HG03039 (cell line): ENCODE results near the gene GSTCD.

Experiments
- ATAC-seq: cut with Tn5 transposase; IDR thresholded peaks from one replicate; pipeline ENCODE4 v1.9.1; 2021; ENCODE audit warnings: mild to moderate bottlenecking, moderate library complexity; ENCODE audit not compliant: unreplicated experiment

GSTCD gene

DNA sequence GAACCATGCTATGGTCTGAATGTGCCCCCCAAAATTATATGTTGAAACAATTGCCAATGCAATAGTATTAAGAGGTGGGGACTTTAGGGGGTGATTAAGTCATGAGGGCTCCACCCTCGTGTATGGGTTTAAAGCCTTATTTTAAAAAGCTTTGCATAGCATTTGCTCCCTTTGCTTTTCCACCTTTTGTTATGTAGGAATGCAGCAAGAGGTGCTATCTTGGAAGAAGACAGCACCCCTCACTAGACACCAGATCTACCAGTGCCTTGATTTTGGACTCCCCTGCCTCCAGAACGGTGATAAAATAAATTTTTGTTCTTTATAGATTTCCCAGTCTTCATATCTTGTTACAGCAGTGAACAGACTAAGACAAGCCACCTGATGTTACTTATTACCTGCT is 163.4 kb downstream of the GSTCD start:
- ATAC-seq, result no peak

DNA sequence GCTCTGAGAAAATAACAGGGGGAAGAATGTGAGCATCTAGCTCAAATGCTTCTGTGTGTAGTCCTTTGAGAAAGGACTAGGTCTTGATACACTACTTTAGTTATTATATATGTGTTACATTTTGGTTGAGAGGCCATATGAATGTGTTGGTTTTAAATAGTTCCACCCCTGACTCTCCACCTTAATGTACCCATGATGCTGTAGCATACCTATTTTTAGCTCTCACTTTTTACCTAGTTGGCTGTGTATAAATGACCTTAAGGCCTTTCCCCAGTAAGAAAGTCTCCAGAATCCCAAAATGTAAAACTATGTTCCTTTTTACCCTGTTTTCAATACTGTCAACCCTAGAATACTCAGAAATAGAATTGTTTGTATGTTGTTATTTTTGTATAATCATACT is 166.6 kb downstream of the GSTCD start:
- no peak for ATAC-seq

DNA sequence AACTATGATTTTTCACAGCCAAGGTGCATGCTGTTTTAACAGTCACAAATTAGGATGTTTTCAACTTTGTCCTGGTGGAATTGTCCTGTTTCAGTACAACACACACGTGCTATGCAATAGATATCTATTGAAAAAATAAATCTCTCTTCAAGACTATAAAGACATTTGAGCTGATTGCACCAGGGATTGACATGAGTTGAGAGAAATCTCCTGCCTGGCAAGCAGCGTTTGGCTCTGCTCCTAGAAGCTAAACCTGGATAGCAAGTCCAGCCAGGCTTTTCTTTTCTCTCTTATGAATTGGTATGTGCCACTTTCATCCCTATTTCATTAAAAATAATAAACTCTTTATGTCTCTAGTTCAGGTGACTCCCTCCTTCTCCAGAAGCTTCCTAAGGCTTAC is 170.1 kb downstream of the GSTCD start:
- ATAC-seq, result no peak

- ATAC-seq, result no peak
Measured at GRCh38 chr4:105887508-105887907, 178.9 kb downstream of the GSTCD start.

DNA sequence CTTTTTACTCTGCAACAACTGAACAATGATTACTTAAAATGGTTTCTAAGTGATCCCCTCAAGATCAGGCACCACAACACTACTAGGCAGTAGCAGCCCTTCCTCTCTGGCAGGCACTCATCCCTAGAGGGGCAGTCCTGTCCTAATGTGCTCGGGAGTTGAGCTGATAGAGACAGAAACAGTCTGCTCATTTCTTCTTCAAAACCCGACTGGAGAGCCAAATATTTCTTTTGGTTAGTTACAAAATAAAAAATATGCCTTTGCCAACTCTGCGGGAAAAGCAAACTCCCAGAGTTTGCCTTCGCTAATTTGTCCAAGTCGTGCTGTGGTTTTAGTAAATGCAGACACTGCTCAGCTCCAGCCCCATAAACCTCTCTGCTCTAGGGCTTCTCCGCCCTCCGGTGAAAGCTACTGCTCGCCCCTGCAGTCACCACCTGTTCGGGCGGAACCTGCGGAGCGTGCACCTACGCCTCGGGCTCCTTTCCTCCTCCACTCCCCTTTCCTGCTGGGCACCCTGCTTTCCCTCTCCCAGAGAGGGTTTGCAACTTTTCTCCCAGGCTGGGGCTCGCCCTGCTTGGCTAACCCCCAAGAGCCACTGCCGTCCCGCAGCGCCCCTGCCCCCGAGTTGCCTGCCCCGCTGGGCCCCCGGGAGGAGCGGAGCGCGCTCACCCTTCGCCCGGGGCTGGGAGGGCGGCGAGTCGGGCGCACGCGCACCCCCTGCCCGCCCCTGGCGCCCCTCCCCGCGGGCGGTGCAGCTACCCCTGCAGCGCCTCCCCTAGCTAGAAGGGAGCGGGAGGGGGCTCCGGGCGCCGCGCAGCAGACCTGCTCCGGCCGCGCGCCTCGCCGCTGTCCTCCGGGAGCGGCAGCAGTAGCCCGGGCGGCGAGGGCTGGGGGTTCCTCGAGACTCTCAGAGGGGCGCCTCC is 186.3 kb downstream of the GSTCD start, which contains the start of gene NPNT:
TSS of gene NPNT (plus strand) at position 812 of the 923 bp plus-strand sequence. CDS start 182 bp downstream, outside the sequence.
- ATAC-seq, result peak; percentile 29

DNA sequence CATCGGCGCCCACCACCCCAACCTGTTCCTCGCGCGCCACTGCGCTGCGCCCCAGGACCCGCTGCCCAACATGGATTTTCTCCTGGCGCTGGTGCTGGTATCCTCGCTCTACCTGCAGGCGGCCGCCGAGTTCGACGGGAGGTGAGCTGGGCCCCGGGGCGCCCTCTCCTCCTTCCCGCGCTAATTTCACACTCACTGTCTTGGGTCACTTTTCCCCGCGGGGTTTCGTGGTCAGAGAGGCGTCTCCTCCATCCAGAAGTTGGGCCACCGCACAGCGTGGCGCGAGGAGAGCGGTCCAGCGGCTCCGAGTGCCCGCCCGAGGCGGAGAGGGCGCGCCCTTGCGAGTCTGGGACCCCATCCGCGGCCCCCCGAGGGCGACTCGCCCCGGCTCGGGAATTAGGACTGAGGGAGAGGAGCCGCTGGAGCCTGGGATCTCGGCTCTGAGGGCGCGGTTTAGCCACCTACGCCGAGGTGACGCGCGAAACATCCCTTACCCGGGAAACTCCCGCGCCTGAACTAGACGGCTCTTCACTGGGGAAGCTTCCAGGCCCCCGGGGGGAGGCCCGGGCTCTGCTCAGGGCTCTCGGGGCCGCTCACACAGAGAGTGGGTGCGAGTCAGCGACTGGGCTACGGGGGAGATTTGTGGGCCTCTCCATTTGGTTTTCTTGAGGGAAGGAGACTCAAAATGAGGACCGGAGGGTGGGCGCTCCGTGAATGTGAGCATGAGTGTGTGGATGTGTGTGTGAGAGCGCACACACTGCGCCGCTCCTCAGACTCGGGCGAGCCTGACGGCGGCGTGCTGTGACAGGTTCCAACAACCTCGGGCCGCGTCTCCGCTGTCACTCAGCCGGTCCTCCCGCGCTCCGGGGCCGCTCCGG is 187.2 kb downstream of the GSTCD start:
- ATAC-seq, result peak; percentile 54

DNA sequence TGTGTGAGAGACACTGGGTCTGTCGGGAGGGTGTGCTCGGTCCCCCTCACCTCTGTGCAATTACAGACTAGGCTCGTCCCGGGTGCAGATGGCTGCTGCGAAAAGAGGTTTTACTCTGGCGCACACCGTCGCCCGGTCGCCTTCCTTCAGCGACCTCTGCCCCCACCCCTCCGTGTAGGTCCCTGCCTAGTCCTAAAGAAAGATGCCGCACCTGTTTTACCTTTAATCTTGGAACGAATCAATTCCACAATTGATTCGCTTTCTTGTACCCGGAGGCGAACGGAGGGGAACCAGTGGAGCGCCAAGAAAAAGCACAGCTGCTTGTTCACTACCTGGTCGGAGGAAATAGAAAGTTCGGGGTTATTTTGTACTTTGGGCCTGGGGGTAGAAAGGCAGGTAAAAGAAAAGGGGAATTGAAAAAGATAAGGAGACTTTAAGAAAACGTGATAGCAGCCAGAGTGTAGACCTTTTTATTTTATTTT is 187.9 kb downstream of the GSTCD start:
- ATAC-seq, result no peak
